ENCODE data around the gene PRR15L.

DNA sequence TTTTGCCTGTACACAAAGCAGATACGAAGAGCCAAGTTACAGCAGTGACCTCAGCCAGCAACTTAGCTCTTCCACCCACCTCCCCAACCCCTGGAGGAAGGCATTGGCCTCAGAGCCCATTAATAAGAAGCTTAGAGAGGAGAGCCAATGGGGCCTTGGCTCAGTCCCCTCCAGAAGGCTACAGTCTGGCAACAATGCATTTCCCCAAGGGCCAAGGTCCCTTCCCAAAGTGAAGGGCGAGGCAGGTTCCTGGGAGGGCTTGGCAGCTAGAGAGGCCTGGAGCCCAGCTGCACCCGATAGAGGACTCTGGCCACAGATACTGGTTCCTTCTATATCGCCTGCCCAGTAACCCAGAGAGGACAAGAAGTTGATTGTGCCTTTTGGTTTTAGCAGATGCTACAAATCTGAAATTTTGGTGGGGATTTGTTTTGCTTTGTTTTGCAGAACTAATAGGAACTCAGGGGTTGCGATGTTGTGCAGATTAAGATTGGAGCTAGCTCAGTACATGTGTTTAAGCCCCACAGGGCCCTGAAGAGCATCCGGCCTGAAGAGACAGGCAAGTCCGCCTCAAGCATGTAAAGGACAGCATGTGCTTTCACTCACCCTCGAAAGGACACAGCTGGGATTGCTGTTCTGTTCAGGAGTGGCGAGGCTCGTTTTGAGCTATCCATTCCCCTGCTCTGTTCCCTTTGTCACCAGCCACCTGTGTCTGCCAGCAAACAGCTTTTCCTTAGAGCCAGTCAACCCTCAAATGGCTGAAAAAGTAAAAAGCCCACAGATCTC is 28.3 kb downstream of the PRR15L start:
- TF ChIP-seq, protein P1, sequence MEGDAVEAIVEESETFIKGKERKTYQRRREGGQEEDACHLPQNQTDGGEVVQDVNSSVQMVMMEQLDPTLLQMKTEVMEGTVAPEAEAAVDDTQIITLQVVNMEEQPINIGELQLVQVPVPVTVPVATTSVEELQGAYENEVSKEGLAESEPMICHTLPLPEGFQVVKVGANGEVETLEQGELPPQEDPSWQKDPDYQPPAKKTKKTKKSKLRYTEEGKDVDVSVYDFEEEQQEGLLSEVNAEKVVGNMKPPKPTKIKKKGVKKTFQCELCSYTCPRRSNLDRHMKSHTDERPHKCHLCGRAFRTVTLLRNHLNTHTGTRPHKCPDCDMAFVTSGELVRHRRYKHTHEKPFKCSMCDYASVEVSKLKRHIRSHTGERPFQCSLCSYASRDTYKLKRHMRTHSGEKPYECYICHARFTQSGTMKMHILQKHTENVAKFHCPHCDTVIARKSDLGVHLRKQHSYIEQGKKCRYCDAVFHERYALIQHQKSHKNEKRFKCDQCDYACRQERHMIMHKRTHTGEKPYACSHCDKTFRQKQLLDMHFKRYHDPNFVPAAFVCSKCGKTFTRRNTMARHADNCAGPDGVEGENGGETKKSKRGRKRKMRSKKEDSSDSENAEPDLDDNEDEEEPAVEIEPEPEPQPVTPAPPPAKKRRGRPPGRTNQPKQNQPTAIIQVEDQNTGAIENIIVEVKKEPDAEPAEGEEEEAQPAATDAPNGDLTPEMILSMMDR (optimal IDR thresholded peaks at IDR 0.05 in 1 of 3, IDR thresholded peaks at IDR 0.05 in 1 of 3, conservative IDR thresholded peaks at IDR 0.05 in 1 of 3; ENCODE audit: extremely low read depth in 1 of 3, insufficient read depth in 2 of 3, low read length in 3 of 3): no peak
- TF ChIP-seq EZH2 (IDR thresholded peaks at IDR 0.05; ENCODE audit: low read length): no peak
